ENCODE measurements around the gene SSH2.

Gene SSH2

GRCh38 chr17:29629839-29630238, 300.2 kb downstream of the SSH2 start:
- no peaks in the 10 kb centered on the region for H3K27me3 ChIP-seq (replicated peaks; ENCODE audit: insufficient read depth, low read length)
- H3K36me3 ChIP-seq (replicated peaks; ENCODE audit: insufficient read depth, low read length), result no peaks in the 10 kb centered on the region

GRCh38 chr17:29628644-29629043, 301.4 kb downstream of the SSH2 start:
- Histone ChIP-seq H3K36me3 (replicated peaks; ENCODE audit: insufficient read depth, low read length) (no peaks in the 10 kb centered on the region), H4K20me1 (ENCODE audit: insufficient read depth, low read length) (no peaks in the 10 kb centered on the region), H3K79me2 (ENCODE audit: low read length) (no peaks in the 10 kb centered on the region)

More at GRCh38 chr17:29629839-29630238, 300.2 kb downstream of the SSH2 start:
- Histone ChIP-seq H3K79me2 (ENCODE audit: low read length) (no peaks in the 10 kb centered on the region), H3K27ac (ENCODE audit: low read length) (no peak overlapping the region), H3F3A (ENCODE audit: insufficient read depth, low read length) (no peaks in the 10 kb centered on the region), H3K9me2 (replicated peaks; ENCODE audit: insufficient read depth, low read length) (no peaks in the 10 kb centered on the region), H3K4me3 (ENCODE audit: low read length) (no peak overlapping the region), H2AFZ (ENCODE audit: low read length) (no peak overlapping the region), H4K20me1 (ENCODE audit: insufficient read depth, low read length) (no peaks in the 10 kb centered on the region), H3K9me3 (replicated peaks; ENCODE audit: insufficient read depth, low read length) (no peaks in the 10 kb centered on the region), H3K4me1 (ENCODE audit: low read length) (no peaks in the 10 kb centered on the region), H3K4me2 (ENCODE audit: low read depth, low read length) (no peak overlapping the region), H3K9ac (ENCODE audit: low read length) (no peak overlapping the region)
- DNase-seq, result no peak
- no peak for TF ChIP-seq EZH2 (optimal IDR thresholded peaks at IDR 0.05; ENCODE audit: low read depth, low read length)
- no peak for TF ChIP-seq EZH2phosphoT487 (IDR thresholded peaks at IDR 0.05; ENCODE audit: low read length)
- no peak for TF ChIP-seq CTCF (IDR thresholded peaks at IDR 0.05; ENCODE audit: low read length)

GRCh38 chr17:29627951-29628350, 302.1 kb downstream of the SSH2 start:
- Histone ChIP-seq H3K79me2 (ENCODE audit: low read length) (no peaks in the 10 kb centered on the region), H3K9me3 (replicated peaks; ENCODE audit: insufficient read depth, low read length) (no peaks in the 10 kb centered on the region), H3K4me1 (ENCODE audit: low read length) (no peaks in the 10 kb centered on the region), H4K20me1 (ENCODE audit: insufficient read depth, low read length) (no peaks in the 10 kb centered on the region), H3K4me3 (ENCODE audit: low read length) (no peak overlapping the region), H3K27me3 (replicated peaks; ENCODE audit: insufficient read depth, low read length) (no peaks in the 10 kb centered on the region), H3K27ac (ENCODE audit: low read length) (no peak overlapping the region), H3F3A (ENCODE audit: insufficient read depth, low read length) (no peaks in the 10 kb centered on the region), H3K4me2 (ENCODE audit: low read depth, low read length) (no peak overlapping the region), H3K9me2 (replicated peaks; ENCODE audit: insufficient read depth, low read length) (no peaks in the 10 kb centered on the region), H3K36me3 (replicated peaks; ENCODE audit: insufficient read depth, low read length) (no peaks in the 10 kb centered on the region), H3K9ac (ENCODE audit: low read length) (no peak overlapping the region), H2AFZ (ENCODE audit: low read length) (no peak overlapping the region)
- TF ChIP-seq EZH2 (optimal IDR thresholded peaks at IDR 0.05; ENCODE audit: low read depth, low read length), result no peak
- no peak for TF ChIP-seq CTCF (IDR thresholded peaks at IDR 0.05; ENCODE audit: low read length)
- TF ChIP-seq EZH2phosphoT487 (IDR thresholded peaks at IDR 0.05; ENCODE audit: low read length), result no peak
- DNase-seq, result no peak

More at GRCh38 chr17:29628644-29629043, 301.4 kb downstream of the SSH2 start:
- H3K27me3 ChIP-seq (replicated peaks; ENCODE audit: insufficient read depth, low read length), result no peaks in the 10 kb centered on the region
- no peak for DNase-seq
- H3K4me3 ChIP-seq (ENCODE audit: low read length), result no peak overlapping the region
- H3K9me2 ChIP-seq (replicated peaks; ENCODE audit: insufficient read depth, low read length), result no peaks in the 10 kb centered on the region
- no peaks in the 10 kb centered on the region for H3F3A ChIP-seq (ENCODE audit: insufficient read depth, low read length)
- no peaks in the 10 kb centered on the region for H3K9me3 ChIP-seq (replicated peaks; ENCODE audit: insufficient read depth, low read length)
- no peak overlapping the region for H3K4me2 ChIP-seq (ENCODE audit: low read depth, low read length)
- no peaks in the 10 kb centered on the region for H3K4me1 ChIP-seq (ENCODE audit: low read length)
- H2AFZ ChIP-seq (ENCODE audit: low read length), result no peak overlapping the region
- no peak overlapping the region for H3K9ac ChIP-seq (ENCODE audit: low read length)
- no peak for TF ChIP-seq EZH2phosphoT487 (IDR thresholded peaks at IDR 0.05; ENCODE audit: low read length)
- H3K27ac ChIP-seq (ENCODE audit: low read length), result no peak overlapping the region

- H3K9ac ChIP-seq (ENCODE audit: low read length), result no peak overlapping the region
- no peaks in the 10 kb centered on the region for H4K20me1 ChIP-seq (ENCODE audit: insufficient read depth, low read length)
- no peaks in the 10 kb centered on the region for H3K79me2 ChIP-seq (ENCODE audit: low read length)
- no peaks in the 10 kb centered on the region for H3K27me3 ChIP-seq (replicated peaks; ENCODE audit: insufficient read depth, low read length)
- H3K9me3 ChIP-seq (replicated peaks; ENCODE audit: insufficient read depth, low read length), result no peaks in the 10 kb centered on the region
- H3K27ac ChIP-seq (ENCODE audit: low read length), result no peak overlapping the region
- no peak for DNase-seq
- H3K4me1 ChIP-seq (ENCODE audit: low read length), result peaks cover 4% of the 10 kb centered on the region; the same call in 1 of the 2 replicates
- no peak overlapping the region for H3K4me2 ChIP-seq (ENCODE audit: low read depth, low read length)
- H3K4me3 ChIP-seq (ENCODE audit: low read length), result no peak overlapping the region
- 0 out of 2 replicates have a peak, but pooled peaks cover 4% of the 10 kb centered on the region for H3F3A ChIP-seq (ENCODE audit: insufficient read depth, low read length)
- TF ChIP-seq EZH2 (optimal IDR thresholded peaks at IDR 0.05; ENCODE audit: low read depth, low read length) (no peak), EZH2phosphoT487 (IDR thresholded peaks at IDR 0.05; ENCODE audit: low read length) (no peak), CTCF (IDR thresholded peaks at IDR 0.05; ENCODE audit: low read length) (no peak)
- H2AFZ ChIP-seq (ENCODE audit: low read length), result no peak overlapping the region
- no peaks in the 10 kb centered on the region for H3K9me2 ChIP-seq (replicated peaks; ENCODE audit: insufficient read depth, low read length)
- no peaks in the 10 kb centered on the region for H3K36me3 ChIP-seq (replicated peaks; ENCODE audit: insufficient read depth, low read length)
These were observed 304.8 kb downstream of the SSH2 start for GRCh38 chr17:29625037-29625750.
